ENCODE measurements around the gene MYO5B. TPM values are rescaled to one million over a fixed set of nuclear protein-coding genes. Genes with fewer than 3 reads are reported as not detected.

The MYO5B gene
- total RNA-seq, 4 donors from 2014 or later = 0.29 to 14.7 (median 1.2) TPM

GRCh38 chr18:50045126-50045525 lies 149.8 kb downstream of the MYO5B start:
- Histone ChIP-seq H3K4me3 (no peak overlapping the region), H3K36me3 (no peaks in the 10 kb centered on the region), H3K4me1 (no peaks in the 10 kb centered on the region), H3K27me3 (no peaks in the 10 kb centered on the region), H3K27ac (no peak overlapping the region), H3K9me3 (no peaks in the 10 kb centered on the region)
- no peak for DNase-seq
- intact Hi-C loops (cut with DNase I; ENCODE audit: low total_unique reads) = no loop called here
- TF ChIP-seq CTCF (IDR thresholded peaks at IDR 0.05) = no peak
- no peak for TF ChIP-seq POLR2A (IDR thresholded peaks at IDR 0.05)

- Histone ChIP-seq H3K4me3 (no peak overlapping the region), H3K36me3 (no peaks in the 10 kb centered on the region), H3K9me3 (no peaks in the 10 kb centered on the region), H3K4me1 (no peaks in the 10 kb centered on the region), H3K27ac (no peak overlapping the region), H3K27me3 (no peaks in the 10 kb centered on the region)
- no peak for TF ChIP-seq POLR2A (IDR thresholded peaks at IDR 0.05)
- TF ChIP-seq CTCF (IDR thresholded peaks at IDR 0.05) = no peak
- no peak for DNase-seq
- intact Hi-C loops (cut with DNase I; ENCODE audit: low total_unique reads) = no loop called here
Observed at GRCh38 chr18:50044402-50044801, 150.5 kb downstream of the MYO5B start.

GRCh38 chr18:50042611-50043010 lies 152.3 kb downstream of the MYO5B start:
- no peaks in the 10 kb centered on the region for H3K36me3 ChIP-seq
- no peaks in the 10 kb centered on the region for H3K9me3 ChIP-seq
- H3K27me3 ChIP-seq = no peaks in the 10 kb centered on the region
- no peak for TF ChIP-seq CTCF (IDR thresholded peaks at IDR 0.05)
- no peak for TF ChIP-seq POLR2A (IDR thresholded peaks at IDR 0.05)
- H3K27ac ChIP-seq = no peak overlapping the region
- DNase-seq = no peak
- no peaks in the 10 kb centered on the region for H3K4me1 ChIP-seq
- intact Hi-C loops (cut with DNase I; ENCODE audit: low total_unique reads) = no loop called here
- H3K4me3 ChIP-seq = no peak overlapping the region

- TF ChIP-seq CTCF (IDR thresholded peaks at IDR 0.05) = no peak
- no peak for TF ChIP-seq POLR2A (IDR thresholded peaks at IDR 0.05)
Observed at GRCh38 chr18:50039746-50040145, 155.2 kb downstream of the MYO5B start.

GRCh38 chr18:50038448-50038847 lies 156.5 kb downstream of the MYO5B start:
- H3K4me1 ChIP-seq = no peaks in the 10 kb centered on the region
- DNase-seq = no peak
- H3K27me3 ChIP-seq = no peaks in the 10 kb centered on the region
- no peak overlapping the region for H3K4me3 ChIP-seq
- no peaks in the 10 kb centered on the region for H3K36me3 ChIP-seq
- intact Hi-C loops (cut with DNase I; ENCODE audit: low total_unique reads) = no loop called here
- TF ChIP-seq POLR2A (IDR thresholded peaks at IDR 0.05) (no peak), CTCF (IDR thresholded peaks at IDR 0.05) (no peak)
- no peak overlapping the region for H3K27ac ChIP-seq
- H3K9me3 ChIP-seq = no peaks in the 10 kb centered on the region

More at GRCh38 chr18:50039746-50040145, 155.2 kb downstream of the MYO5B start:
- Histone ChIP-seq H3K27ac (no peak overlapping the region), H3K4me3 (no peak overlapping the region), H3K4me1 (no peaks in the 10 kb centered on the region), H3K36me3 (no peaks in the 10 kb centered on the region), H3K9me3 (no peaks in the 10 kb centered on the region), H3K27me3 (no peaks in the 10 kb centered on the region)
- DNase-seq = no peak
- intact Hi-C loops (cut with DNase I; ENCODE audit: low total_unique reads) = no loop called here
